DND-41 (cell line): ENCODE results near the gene FBXL19.

ENCODE experiments used
- CTCF ChIP-seq: IDR thresholded peaks from 2 replicates; pipeline ENCODE4 v1.5.1; 2012; ENCODE audit warnings: borderline replicate concordance, low read length, moderate library complexity, mild to moderate bottlenecking; ENCODE audit not compliant: poor library complexity, severe bottlenecking; ENCODE audit errors: extremely low read depth
- EZH2 ChIP-seq: IDR thresholded peaks from 3 replicates; pipeline ENCODE4 v1.6.1; 2012; ENCODE audit warnings: borderline replicate concordance, low read depth, mild to moderate bottlenecking, moderate library complexity, low read length, inconsistent platforms; ENCODE audit not compliant: severe bottlenecking

- TF ChIP-seq EZH2, result no peak
- no peak for TF ChIP-seq CTCF
These were observed at the start of gene FBXL19 for GRCh38 chr16:30923554-30924075.
